IPS-11a (cell line): Measurements from ENCODE around the gene HTR3B.
"Not testable (repeated sequence)": the region's sequence is repeated elsewhere in the genome, so short reads cannot be mapped to it uniquely, and the experiment has no call there.

Experiments used
- H3K4me3 ChIP-seq: one replicate; pipeline ENCODE4 v1.5.1; 2013; ENCODE audit warnings: low read depth, low read length, control low read depth

HTR3B gene

DNA sequence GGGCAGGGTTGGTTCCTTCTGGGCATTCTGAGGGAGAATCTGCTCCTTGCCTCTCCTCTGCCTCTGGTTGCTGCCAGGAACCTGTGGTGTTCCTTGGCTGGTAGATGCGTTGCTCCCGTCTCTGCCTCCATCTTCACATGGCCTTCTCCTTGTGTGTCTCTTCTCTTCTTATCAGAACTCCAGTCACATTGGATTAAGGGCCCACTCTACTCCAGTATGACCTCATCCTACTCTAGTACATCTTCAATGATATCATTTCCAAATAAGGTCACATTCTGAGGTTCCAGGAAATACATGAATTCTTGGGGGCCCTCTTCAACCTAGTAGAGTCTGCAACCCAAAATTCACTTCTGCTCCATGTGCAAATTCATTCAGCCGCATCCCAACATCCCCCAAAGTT, 33.3 kb downstream of the HTR3B start:
- no peak overlapping the region for H3K4me3 ChIP-seq

GRCh38 chr11:113942256-113942655, 37.7 kb downstream of the HTR3B start:
- no peak overlapping the region for H3K4me3 ChIP-seq

- not testable (repeated sequence) for H3K4me3 ChIP-seq
Measured at GRCh38 chr11:113946162-113946561, 41.6 kb downstream of the HTR3B start.

- H3K4me3 ChIP-seq = no peak overlapping the region
Measured at GRCh38 chr11:113947994-113948393, 43.4 kb downstream of the HTR3B start.

DNA sequence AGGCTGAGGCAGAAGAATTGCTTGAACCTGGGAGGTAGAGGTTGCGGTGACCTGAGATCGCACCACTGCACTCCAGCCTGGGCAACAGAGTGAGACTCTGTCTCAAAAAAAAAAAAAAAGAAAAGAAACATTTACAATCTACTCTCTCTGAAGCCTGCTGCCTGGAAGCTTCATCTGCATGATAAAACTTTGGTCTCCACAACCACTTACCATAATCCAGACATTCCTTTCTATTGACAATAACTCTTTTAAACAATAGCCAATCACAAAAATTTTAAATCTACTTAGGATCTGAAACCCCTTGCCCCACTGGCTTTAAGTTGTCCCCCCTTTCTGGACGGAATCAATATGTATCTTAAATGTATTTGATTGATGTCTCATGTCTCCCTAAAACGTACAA, 45.3 kb downstream of the HTR3B start:
- no peak overlapping the region for H3K4me3 ChIP-seq

- H3K4me3 ChIP-seq = no peak overlapping the region
Measured at GRCh38 chr11:113951537-113951936, 46.9 kb downstream of the HTR3B start.

DNA sequence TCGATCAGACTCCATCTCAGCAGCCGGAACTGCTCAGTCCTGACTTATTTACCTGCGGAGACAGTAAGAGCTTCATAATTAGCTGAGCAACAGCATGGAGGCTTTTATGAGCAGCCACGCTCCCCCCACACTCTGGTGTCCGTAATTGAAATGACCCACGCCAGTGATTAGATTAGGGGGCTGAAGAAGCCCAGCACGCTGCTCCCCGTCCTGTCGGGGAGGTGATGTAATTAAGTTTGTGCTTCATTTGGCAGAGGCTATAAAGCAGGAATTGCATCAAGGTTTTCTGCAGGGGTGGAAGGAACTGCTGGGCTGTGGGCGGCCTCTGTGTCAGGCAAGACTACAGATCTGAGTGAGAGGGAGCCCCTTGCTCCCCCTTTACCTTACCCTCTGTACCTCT, 47.5 kb downstream of the HTR3B start:
- no peak overlapping the region for H3K4me3 ChIP-seq

- no peak overlapping the region for H3K4me3 ChIP-seq
Measured at GRCh38 chr11:113952588-113952987, 48.0 kb downstream of the HTR3B start.

GRCh38 chr11:113954235-113954634, 49.6 kb downstream of the HTR3B start:
- no peak overlapping the region for H3K4me3 ChIP-seq

- H3K4me3 ChIP-seq = no peak overlapping the region
Measured at GRCh38 chr11:113956986-113957385, 52.4 kb downstream of the HTR3B start.

DNA sequence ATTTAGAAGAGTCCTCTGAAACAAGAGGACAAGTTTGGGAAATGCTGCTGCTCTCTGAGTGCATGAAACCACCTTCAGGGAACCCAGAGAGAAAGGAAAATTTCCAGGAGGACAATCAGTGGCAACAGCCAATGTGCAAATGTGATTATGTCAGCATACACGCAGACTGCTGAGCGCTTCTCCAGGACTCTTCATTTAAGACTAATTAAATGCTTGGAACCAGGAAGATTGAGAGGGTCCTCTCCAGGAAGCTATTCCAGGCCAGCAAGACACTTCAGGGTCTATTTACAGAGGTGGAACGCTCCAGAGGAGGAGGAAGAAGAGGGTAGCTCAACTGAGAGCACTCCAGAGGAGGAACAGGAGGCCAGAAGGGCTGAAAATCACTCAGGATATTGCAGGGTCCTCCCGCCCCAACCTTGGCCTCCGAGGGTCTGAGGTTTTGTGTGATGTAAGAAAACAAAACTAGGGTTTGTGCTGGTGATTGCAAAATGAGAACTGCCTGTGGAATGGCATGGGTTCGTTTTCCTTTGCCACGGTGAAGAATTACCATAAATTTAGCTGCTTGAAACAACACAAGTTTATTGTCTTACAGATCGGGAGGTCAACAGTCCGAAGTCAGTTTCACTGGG, 56.2 kb downstream of the HTR3B start:
- no peak overlapping the region for H3K4me3 ChIP-seq

GRCh38 chr11:113967361-113967760, 62.8 kb downstream of the HTR3B start:
- H3K4me3 ChIP-seq = no peak overlapping the region

- no peak overlapping the region for H3K4me3 ChIP-seq
Measured at GRCh38 chr11:113971506-113972195, 67.1 kb downstream of the HTR3B start.

- H3K4me3 ChIP-seq = no peak within 1 kb of the TSS
Measured at GRCh38 chr11:113974741-113975470, 70.3 kb downstream of the HTR3B start, which contains the start of gene HTR3A. TSS of gene HTR3A (plus strand) at chr11:113975108. CDS start at chr11:113975326, 218 bp downstream.

- H3K4me3 ChIP-seq = no peak overlapping the region
Measured at GRCh38 chr11:113977071-113977490, 72.5 kb downstream of the HTR3B start.

DNA sequence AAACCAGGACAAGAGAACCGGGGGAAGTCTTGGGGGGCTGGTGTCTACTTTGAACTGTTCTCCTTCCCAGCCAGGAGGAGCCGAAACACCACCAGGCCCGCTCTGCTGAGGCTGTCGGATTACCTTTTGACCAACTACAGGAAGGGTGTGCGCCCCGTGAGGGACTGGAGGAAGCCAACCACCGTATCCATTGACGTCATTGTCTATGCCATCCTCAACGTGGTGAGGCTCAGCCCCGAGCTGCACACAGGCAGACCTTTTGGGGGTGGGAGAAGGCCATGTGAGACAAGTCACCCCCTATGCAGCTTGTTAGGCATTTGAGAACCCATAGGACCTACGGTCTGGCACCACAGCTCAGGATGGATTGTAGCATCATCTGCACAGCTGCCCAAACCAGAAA, 73.1 kb downstream of the HTR3B start:
- H3K4me3 ChIP-seq = no peak overlapping the region

- H3K4me3 ChIP-seq = no peak overlapping the region
Measured at GRCh38 chr11:113979431-113979830, 74.8 kb downstream of the HTR3B start.

DNA sequence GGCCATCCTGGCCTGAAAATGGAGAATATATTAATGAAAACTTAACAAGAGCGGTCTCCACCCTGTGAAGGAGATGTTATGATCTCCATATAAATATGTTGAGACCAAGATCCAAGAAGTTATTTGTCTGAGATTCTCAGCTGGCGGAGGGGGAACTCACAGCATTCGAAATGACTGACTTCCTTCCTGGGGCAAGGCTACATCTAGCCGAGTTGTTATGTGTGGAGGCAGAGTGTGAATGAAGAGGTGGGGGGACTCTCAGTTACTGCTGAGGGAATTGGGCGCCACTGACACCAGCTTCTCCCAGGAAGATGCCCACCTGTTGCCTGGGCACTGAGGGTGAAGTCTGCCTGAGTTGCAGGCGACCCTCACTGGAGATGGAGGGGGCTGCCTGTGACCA, 76.2 kb downstream of the HTR3B start:
- no peak overlapping the region for H3K4me3 ChIP-seq

- H3K4me3 ChIP-seq = no peak overlapping the region
Measured at GRCh38 chr11:113982306-113982705, 77.7 kb downstream of the HTR3B start.

DNA sequence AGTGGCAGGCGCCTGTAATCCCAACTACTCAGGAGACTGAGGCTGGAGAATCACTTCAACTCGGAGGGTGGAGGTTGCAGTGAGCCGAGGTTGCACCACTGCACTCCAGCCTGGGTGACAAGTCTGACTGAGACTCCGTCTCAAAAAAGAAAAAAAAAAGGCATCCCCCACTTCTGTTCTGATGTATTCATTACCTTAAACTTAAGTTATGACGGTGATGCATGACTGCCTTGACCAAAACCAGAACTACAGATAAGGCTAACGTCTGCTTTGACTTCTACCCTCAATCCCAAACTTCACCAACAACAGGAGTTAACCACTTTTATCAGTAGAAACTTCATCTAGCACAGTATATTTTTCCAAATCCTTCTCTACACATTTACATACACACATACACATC, 80.2 kb downstream of the HTR3B start:
- H3K4me3 ChIP-seq = no peak overlapping the region

DNA sequence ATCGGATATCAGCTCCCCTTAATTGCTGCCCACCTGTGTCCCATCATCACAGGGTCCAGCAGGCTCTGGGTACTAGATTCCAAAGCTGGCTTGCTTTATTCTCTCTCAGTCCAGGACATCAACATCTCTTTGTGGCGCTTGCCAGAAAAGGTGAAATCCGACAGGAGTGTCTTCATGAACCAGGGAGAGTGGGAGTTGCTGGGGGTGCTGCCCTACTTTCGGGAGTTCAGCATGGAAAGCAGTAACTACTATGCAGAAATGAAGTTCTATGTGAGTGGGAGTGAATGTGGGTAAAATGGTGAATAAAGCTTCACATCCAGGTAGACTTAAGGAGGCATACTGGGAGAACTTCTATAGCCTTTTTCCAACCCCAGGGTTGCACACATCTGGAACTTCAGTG, 81.3 kb downstream of the HTR3B start:
- H3K4me3 ChIP-seq = no peak overlapping the region
